Measurements from ENCODE around the gene HMGN3.

Gene HMGN3

GRCh38 chr6:79231666-79232065 lies 2.8 kb downstream of the HMGN3 start:
- no peak for DNase-seq

GRCh38 chr6:79231101-79231500 lies 3.4 kb downstream of the HMGN3 start:
- no peak for DNase-seq

GRCh38 chr6:79230149-79230548 lies 4.3 kb downstream of the HMGN3 start:
- DNase-seq = no peak

- DNase-seq = no peak
Measured at GRCh38 chr6:79227445-79227844, 7.0 kb downstream of the HMGN3 start.

- no peak for DNase-seq
Measured at GRCh38 chr6:79226660-79227059, 7.8 kb downstream of the HMGN3 start.

- DNase-seq = no peak
Measured at GRCh38 chr6:79225717-79226599, 8.5 kb downstream of the HMGN3 start.

GRCh38 chr6:79223611-79224404 lies 10.7 kb downstream of the HMGN3 start:
- no peak for DNase-seq

- peak; percentile 68 for DNase-seq
Measured at GRCh38 chr6:79215213-79215824, 19.2 kb downstream of the HMGN3 start.

GRCh38 chr6:79212859-79213258 lies 21.6 kb downstream of the HMGN3 start:
- DNase-seq = no peak

GRCh38 chr6:79208816-79209215 lies 25.7 kb downstream of the HMGN3 start:
- DNase-seq = no peak

GRCh38 chr6:79203753-79204253 lies 30.7 kb downstream of the HMGN3 start:
- DNase-seq = no peak

GRCh38 chr6:79202556-79202955 lies 31.9 kb downstream of the HMGN3 start:
- no peak for DNase-seq

- no peak for DNase-seq
Measured at GRCh38 chr6:79201983-79202382, 32.5 kb downstream of the HMGN3 start.

- DNase-seq = no peak
Measured at GRCh38 chr6:79201143-79201542, 33.3 kb downstream of the HMGN3 start.

GRCh38 chr6:79196912-79197311 lies 37.6 kb downstream of the HMGN3 start:
- DNase-seq = no peak

GRCh38 chr6:79193971-79194370 lies 40.5 kb downstream of the HMGN3 start:
- no peak for DNase-seq

GRCh38 chr6:79189760-79190350 lies 44.6 kb downstream of the HMGN3 start:
- no peak for DNase-seq

GRCh38 chr6:79188885-79189480 lies 45.5 kb downstream of the HMGN3 start:
- DNase-seq = no peak

GRCh38 chr6:79188107-79188506 lies 46.4 kb downstream of the HMGN3 start:
- no peak for DNase-seq

- DNase-seq = no peak
Measured at GRCh38 chr6:79186564-79186963, 47.9 kb downstream of the HMGN3 start.

- no peak for DNase-seq
Measured at GRCh38 chr6:79184641-79185040, 49.8 kb downstream of the HMGN3 start.

- DNase-seq = no peak
Measured at GRCh38 chr6:79184086-79184485, 50.4 kb downstream of the HMGN3 start.

GRCh38 chr6:79180052-79180451 lies 54.4 kb downstream of the HMGN3 start:
- no peak for DNase-seq

Measured in NCI-H226 (cell line).